ENCODE results near the gene DEPDC5.

DNA sequence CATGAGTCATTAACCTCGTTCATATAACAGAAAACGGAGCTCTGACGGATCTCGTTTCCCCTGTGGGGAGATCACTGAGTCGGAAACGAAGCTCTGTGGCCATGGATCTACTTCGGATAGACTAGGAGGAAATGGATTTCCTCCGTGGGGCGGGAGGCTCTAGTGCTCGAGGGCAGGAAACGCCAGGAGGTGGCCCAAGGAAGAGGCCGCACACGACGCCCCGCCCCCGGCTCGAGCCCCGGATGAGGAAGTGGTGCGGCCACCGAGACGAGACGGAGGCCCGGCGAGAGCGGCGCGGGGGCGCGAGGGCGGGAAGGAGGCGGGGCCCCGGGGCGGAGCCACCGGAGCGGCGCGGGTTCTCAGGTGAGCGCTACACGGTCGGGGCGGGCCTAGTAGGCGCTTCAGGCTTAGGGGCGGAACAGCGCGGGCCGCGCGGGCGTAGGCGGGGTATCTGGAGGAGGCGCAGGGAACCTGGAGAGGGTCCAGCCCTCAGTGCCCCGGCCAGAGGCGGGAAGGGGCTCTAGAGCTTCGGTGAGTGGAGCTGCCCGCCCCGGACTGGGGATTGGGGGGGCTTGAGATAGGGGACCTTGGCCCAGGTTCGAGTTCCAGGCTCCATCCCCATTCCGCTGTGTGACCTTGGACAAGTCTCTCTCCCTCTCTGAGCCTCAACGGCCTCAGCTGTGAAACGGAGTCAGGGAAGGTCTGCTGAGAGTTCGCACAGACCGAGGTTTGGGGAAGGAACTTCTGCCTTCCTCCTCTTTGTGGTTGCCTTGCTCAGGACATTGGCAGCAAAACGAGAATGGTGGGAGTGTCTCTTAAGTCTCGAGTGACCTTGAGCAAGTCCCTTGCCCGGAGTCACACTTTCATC, at the start of gene DEPDC5:
- peak; percentile 88 for TF ChIP-seq POLR2A (IDR thresholded peaks at IDR 0.05)
- TF ChIP-seq CTCF (IDR thresholded peaks at IDR 0.05): no peak
- TF ChIP-seq EP300 (IDR thresholded peaks at IDR 0.05; ENCODE audit: low read depth): no peak

All from transverse colon (tissue), 3 donors.